Mesenchymal stem cell (in vitro differentiated cells and primary cell): ENCODE results near the gene WIPF3.

Experiments
- DNase-seq: peaks from one replicate; pipeline ENCODE4 v3.0.0-alpha.2; 2013
- H2AFZ ChIP-seq: one replicate; pipeline ENCODE4 v1.6.1; 2013; ENCODE audit warnings: low read depth, mild to moderate bottlenecking, control low read depth, inconsistent platforms, low read length, moderate library complexity
- H2AK5ac ChIP-seq: 2 replicates; pipeline ENCODE4 v1.6.1; 2013; ENCODE audit warnings: low read length, moderate library complexity, mild to moderate bottlenecking, inconsistent platforms; ENCODE audit not compliant: severe bottlenecking
- H2BK120ac ChIP-seq: one replicate; pipeline ENCODE4 v1.6.1; 2013; ENCODE audit warnings: low read depth, mild to moderate bottlenecking, inconsistent platforms, low read length, moderate library complexity
- H2BK12ac ChIP-seq, 2 experiments: one replicate each; pipeline ENCODE4 v1.6.1; 2013; ENCODE audit warnings: inconsistent platforms in 2 of 2, low read length in 2 of 2, mild to moderate bottlenecking in 2 of 2, moderate library complexity in 2 of 2, control low read depth in 1 of 2
- H2BK15ac ChIP-seq: one replicate; pipeline ENCODE4 v1.6.1; 2013; ENCODE audit warnings: mild to moderate bottlenecking, low read depth, inconsistent platforms; ENCODE audit not compliant: poor library complexity, severe bottlenecking
- H2BK5ac ChIP-seq: 2 replicates; pipeline ENCODE4 v1.6.1; 2013; ENCODE audit warnings: low read depth, mild to moderate bottlenecking, low read length, control low read depth, inconsistent platforms; ENCODE audit not compliant: poor library complexity, severe bottlenecking
- H3K14ac ChIP-seq, 2 experiments: one replicate each; pipeline ENCODE4 v1.6.1; 2013; ENCODE audit warnings: inconsistent platforms in 2 of 2, low read length in 2 of 2, control low read depth in 1 of 2, mild to moderate bottlenecking in 1 of 2, moderate library complexity in 1 of 2
- H3K18ac ChIP-seq, 2 experiments: one replicate each; pipeline ENCODE4 v1.6.1; 2013; ENCODE audit warnings: inconsistent platforms in 2 of 2, low read length in 2 of 2, control low read depth in 1 of 2, low read depth in 1 of 2, mild to moderate bottlenecking in 1 of 2
- H3K23ac ChIP-seq, 2 experiments: one replicate each; pipeline ENCODE4 v1.6.1; 2013; ENCODE audit warnings: inconsistent platforms in 2 of 2, low read length in 2 of 2, mild to moderate bottlenecking in 2 of 2, moderate library complexity in 2 of 2, control low read depth in 1 of 2
- H3K27ac ChIP-seq: 2 replicates; pipeline ENCODE4 v1.5.1; 2013; ENCODE audit warnings: mild to moderate bottlenecking, moderate library complexity, low read length, control low read depth, inconsistent platforms; ENCODE audit not compliant: poor library complexity, severe bottlenecking
- H3K27me3 ChIP-seq, 2 experiments: 2 replicates each; pipeline versions ENCODE4 v1.6.1 to v1.7.0; 2013; ENCODE audit warnings: low read length in 2 of 2, mild to moderate bottlenecking in 2 of 2, moderate library complexity in 2 of 2, control low read depth in 1 of 2, inconsistent platforms in 1 of 2; ENCODE audit not compliant: control insufficient read depth in 1 of 2, insufficient read depth in 1 of 2
- H3K36me3 ChIP-seq, 2 experiments: 2 replicates each; pipeline versions ENCODE4 v1.6.1 to v1.7.0; 2013; ENCODE audit warnings: low read length in 2 of 2, control low read depth in 1 of 2, inconsistent platforms in 1 of 2, low read depth in 1 of 2, mild to moderate bottlenecking in 1 of 2; ENCODE audit not compliant: insufficient read depth in 2 of 2, control insufficient read depth in 1 of 2
- H3K4ac ChIP-seq, 2 experiments: one replicate each; pipeline ENCODE4 v1.6.1; 2013; ENCODE audit warnings: inconsistent platforms in 2 of 2, low read length in 2 of 2, mild to moderate bottlenecking in 2 of 2, moderate library complexity in 2 of 2, control low read depth in 1 of 2, low read depth in 1 of 2
- H3K4me1 ChIP-seq: 2 replicates; pipeline ENCODE4 v1.6.1; 2013; ENCODE audit warnings: low read depth, low read length, control low read depth; ENCODE audit not compliant: control insufficient read depth, insufficient read depth
- H3K4me2 ChIP-seq: 2 replicates; pipeline ENCODE4 v1.6.1; 2013; ENCODE audit warnings: low read length, mild to moderate bottlenecking, inconsistent platforms; ENCODE audit not compliant: poor library complexity, severe bottlenecking
- H3K4me3 ChIP-seq, 2 experiments: 2 replicates each; pipeline versions ENCODE4 v1.5.1 to v1.7.0; 2013; ENCODE audit warnings: low read length in 2 of 2, mild to moderate bottlenecking in 2 of 2, control low read depth in 1 of 2, low read depth in 1 of 2; ENCODE audit not compliant: insufficient read depth in 1 of 2
- H3K79me1 ChIP-seq: replicated peaks from 2 replicates; pipeline ENCODE4 v1.6.1; 2013; ENCODE audit warnings: mild to moderate bottlenecking, control low read depth, low read length, inconsistent platforms; ENCODE audit not compliant: poor library complexity, severe bottlenecking
- H3K9ac ChIP-seq: 2 replicates; pipeline ENCODE4 v1.7.0; 2013; ENCODE audit warnings: mild to moderate bottlenecking, low read length, moderate library complexity
- H3K9me3 ChIP-seq: 2 replicates; pipeline ENCODE4 v1.7.0; 2013; ENCODE audit warnings: mild to moderate bottlenecking, low read length; ENCODE audit not compliant: control insufficient read depth
- H4K8ac ChIP-seq: one replicate; pipeline ENCODE4 v1.6.1; 2013; ENCODE audit warnings: inconsistent platforms, mild to moderate bottlenecking, low read length, moderate library complexity
- H4K91ac ChIP-seq: one replicate; pipeline ENCODE4 v1.6.1; 2013; ENCODE audit warnings: mild to moderate bottlenecking, low read length, inconsistent platforms
- WGBS: methylation state at CpG from one replicate; pipeline ENCODE4 v1.1.7; 2013; ENCODE audit warnings: mixed read lengths; 5-methylcytosine and 5-hydroxymethylcytosine counted together

WIPF3 gene

DNA sequence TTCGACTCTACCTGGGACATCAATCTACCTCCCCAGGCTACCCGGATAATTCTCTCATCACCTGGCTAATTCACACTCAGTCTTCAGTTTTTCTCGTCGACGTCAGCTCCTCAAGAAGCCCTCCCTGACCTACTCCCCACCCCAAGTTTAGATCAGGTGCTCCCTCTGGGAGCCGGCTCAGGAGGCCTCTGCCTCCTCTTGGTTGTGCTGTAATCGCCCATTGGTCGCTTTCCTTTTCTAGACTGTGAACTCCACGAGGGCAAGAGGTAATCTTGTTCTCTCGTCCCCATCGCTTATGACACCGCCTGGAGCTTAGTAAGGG lies 461 bp upstream of the WIPF3 start:
- Histone ChIP-seq H2BK5ac (no peak overlapping the region), H2BK15ac (no peak overlapping the region), H2AFZ (no peak overlapping the region), H3K27ac (no peak overlapping the region), H3K9ac (no peak overlapping the region), H3K23ac (no peak overlapping the region), H3K4me2 (peak overlapping the region; percentile 93), H3K4me3 (peak overlapping the region in 1 of 2 experiments; percentile 47), H4K8ac (no peak overlapping the region), H3K4me1 (peaks cover 16% of the 10 kb centered on the region), H2AK5ac (no peak overlapping the region), H2BK12ac (no peak overlapping the region), H4K91ac (no peak overlapping the region), H3K4ac (no peak overlapping the region), H3K9me3 (no peaks in the 10 kb centered on the region), H3K79me1 (no peaks in the 10 kb centered on the region), H3K36me3 (no peaks in the 10 kb centered on the region), H3K27me3 (peaks cover 83 to 86% of the 10 kb centered on the region in 2 experiments), H3K18ac (no peak overlapping the region), H2BK120ac (no peak overlapping the region), H3K14ac (no peak overlapping the region)
- DNase-seq = no peak
- WGBS = 35% methylated on average over 12 of the region's 12 CpGs

DNA sequence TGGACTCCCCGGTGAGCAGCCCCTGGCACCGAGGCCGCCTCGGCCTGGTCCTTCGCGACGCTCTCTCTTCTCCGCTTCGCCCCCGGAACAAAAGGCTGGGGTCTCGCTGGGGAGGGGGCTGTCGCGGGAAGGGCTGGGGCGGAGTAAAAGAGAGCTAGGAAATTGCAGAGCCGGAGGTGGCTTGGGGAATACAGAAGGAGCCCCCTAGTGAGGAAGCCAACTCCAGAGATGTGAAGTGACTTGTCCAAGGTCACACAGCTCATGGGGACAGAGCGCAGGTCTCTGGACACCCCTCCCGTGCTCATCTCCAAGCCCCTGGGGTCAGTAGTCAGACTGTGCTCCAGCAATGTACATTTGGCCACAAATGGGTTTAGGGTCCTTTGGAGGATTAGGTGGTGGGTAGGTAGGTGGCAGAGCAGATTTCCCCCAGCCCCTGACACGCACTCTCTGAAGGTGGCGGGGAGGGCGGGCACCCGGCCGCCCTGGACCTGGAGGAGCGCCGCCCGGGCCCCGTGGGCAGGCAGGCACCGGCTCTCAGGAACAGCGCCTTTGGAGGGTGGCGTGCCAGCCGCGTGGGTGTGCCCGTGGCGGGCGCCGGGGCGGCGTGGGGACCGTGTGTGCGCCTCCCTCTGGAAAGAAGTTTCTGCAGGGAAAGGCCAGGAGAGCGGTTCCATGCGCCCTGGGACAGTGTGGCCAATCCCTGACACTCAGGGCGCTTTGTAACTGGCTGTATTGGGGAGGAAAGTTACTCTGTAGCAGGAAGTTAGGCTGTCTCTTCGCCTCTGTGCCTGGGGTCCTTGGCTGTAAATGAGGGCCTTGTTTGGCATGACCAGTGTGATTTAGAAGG lies 910 bp downstream of the WIPF3 start:
- Histone ChIP-seq H3K79me1 (no peaks in the 10 kb centered on the region), H2BK120ac (no peak overlapping the region), H3K18ac (no peak overlapping the region), H2BK12ac (no peak overlapping the region), H2BK5ac (no peak overlapping the region), H4K8ac (no peak overlapping the region), H2AFZ (no peak overlapping the region), H3K4me1 (peaks cover 16% of the 10 kb centered on the region), H3K27ac (no peak overlapping the region), H3K9ac (no peak overlapping the region), H3K36me3 (no peaks in the 10 kb centered on the region), H3K27me3 (peaks cover 78 to 82% of the 10 kb centered on the region in 2 experiments), H3K14ac (no peak overlapping the region), H4K91ac (no peak overlapping the region), H3K4ac (no peak overlapping the region), H2AK5ac (no peak overlapping the region), H3K23ac (peak overlapping the region in 1 of 2 experiments; percentile 42), H2BK15ac (no peak overlapping the region), H3K4me3 (peak overlapping the region; percentile 47 to 56), H3K9me3 (no peaks in the 10 kb centered on the region), H3K4me2 (peak overlapping the region; percentile 93)
- peak; percentile 18 for DNase-seq
- WGBS = 2% methylated on average over 43 of the region's 43 CpGs

DNA sequence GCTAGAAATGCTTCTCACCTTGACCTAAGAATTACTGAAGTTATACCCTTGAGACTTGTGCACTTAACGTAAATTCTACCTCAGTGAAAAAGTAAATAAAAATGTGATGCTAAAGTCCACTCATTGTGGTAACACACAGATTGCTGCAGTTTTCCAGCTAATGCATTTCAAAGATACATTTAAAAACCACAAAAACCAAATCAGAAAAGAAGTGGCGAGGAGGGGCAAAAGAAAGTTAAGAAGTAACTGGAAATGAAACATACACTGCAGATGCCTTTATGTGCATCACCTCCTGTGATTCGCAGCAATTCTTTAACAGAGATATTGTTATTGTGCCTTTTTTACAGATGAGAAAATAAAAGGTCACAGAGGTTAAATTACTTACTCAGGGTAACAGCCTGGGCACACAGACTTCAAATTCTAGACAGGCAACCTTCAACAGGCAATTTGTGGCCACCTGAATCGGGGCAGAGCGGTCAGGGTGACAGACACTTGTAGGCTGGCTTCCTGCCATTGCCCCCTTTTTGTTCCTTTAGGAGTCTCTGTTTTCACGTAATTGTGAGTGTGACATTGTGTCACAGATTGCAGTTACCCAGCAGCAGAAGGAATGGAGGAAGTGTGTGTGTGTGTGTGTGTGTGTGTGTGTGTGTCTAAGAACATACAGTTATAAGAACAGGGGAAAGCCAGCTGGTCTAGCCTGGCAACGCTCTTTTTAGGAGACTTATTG lies 1.9 kb downstream of the WIPF3 start:
- Histone ChIP-seq H3K18ac (no peak overlapping the region), H3K4me1 (peaks cover 16% of the 10 kb centered on the region), H2AFZ (no peak overlapping the region), H3K36me3 (no peaks in the 10 kb centered on the region), H3K4ac (no peak overlapping the region), H2BK15ac (no peak overlapping the region), H2BK5ac (no peak overlapping the region), H2BK12ac (no peak overlapping the region), H4K8ac (no peak overlapping the region), H3K79me1 (no peaks in the 10 kb centered on the region), H3K4me3 (no peak overlapping the region), H3K4me2 (no peak overlapping the region), H3K27me3 (peaks cover 70 to 74% of the 10 kb centered on the region in 2 experiments), H3K9me3 (no peaks in the 10 kb centered on the region), H3K14ac (no peak overlapping the region), H2AK5ac (no peak overlapping the region), H3K23ac (no peak overlapping the region), H4K91ac (no peak overlapping the region), H2BK120ac (no peak overlapping the region), H3K9ac (no peak overlapping the region), H3K27ac (no peak overlapping the region)
- DNase-seq = no peak
- 85% methylated on average over 4 of the region's 7 CpGs for WGBS

DNA sequence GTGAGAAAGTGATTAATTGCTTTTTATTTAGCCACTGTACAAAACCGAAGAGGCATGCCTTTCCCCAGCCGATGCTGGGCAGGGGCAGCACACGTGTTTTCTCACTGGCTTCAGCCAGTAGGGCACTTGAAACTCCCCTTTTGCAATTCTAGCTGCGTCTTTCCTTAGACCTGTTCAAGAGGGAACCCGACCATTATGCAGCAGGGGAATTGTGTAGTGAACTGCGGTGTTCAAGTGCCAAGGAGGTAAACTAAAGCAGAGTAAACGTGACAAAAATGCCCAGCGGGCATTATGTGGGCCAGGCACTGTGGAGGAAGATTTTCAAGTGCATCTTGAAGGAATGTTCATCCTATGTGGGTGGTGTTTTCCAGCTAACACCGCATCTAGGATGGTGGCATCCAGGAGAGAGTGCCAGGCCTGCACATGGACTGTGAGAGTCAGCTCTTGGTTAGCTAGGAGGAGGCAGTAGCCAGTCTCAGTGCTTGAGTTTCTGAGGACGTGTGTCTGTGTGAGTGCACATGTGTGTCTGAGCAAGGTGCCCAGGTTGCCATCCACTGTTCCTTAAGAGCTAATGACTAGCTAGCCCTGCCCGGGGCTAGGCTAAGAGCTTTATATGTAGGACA lies 3.3 kb downstream of the WIPF3 start:
- Histone ChIP-seq H3K9me3 (no peaks in the 10 kb centered on the region), H3K14ac (no peak overlapping the region), H3K23ac (no peak overlapping the region), H3K27me3 (peaks cover 61 to 63% of the 10 kb centered on the region in 2 experiments), H3K4me1 (peaks cover 16% of the 10 kb centered on the region), H3K4me3 (no peak overlapping the region), H2BK12ac (no peak overlapping the region), H3K36me3 (no peaks in the 10 kb centered on the region), H3K4me2 (no peak overlapping the region), H4K91ac (no peak overlapping the region), H2AK5ac (no peak overlapping the region), H2AFZ (no peak overlapping the region), H4K8ac (no peak overlapping the region), H3K18ac (no peak overlapping the region), H3K27ac (no peak overlapping the region), H2BK120ac (no peak overlapping the region), H2BK15ac (no peak overlapping the region), H3K79me1 (no peaks in the 10 kb centered on the region), H3K9ac (no peak overlapping the region), H2BK5ac (no peak overlapping the region), H3K4ac (no peak overlapping the region)
- WGBS = 84% methylated on average over 11 of the region's 11 CpGs
- DNase-seq = no peak
